Measurements from ENCODE around the gene GID8. TPM values are rescaled to one million over a fixed set of nuclear protein-coding genes. Genes with fewer than 3 reads are reported as not detected.

Gene GID8
- total and polyA plus RNA-seq, 2 donors, result 24.0 to 25.7 TPM

GRCh38 chr20:62923669-62924441 lies 14.1 kb upstream of the GID8 start:
- H3K9me3 ChIP-seq (ENCODE audit: control insufficient read depth in 2 of 2, insufficient read depth in 1 of 2, low read length in 1 of 2), result no peaks in the 10 kb centered on the region
- WGBS, result 84% methylated on average over 7 of the region's 7 CpGs
- DNase-seq (ENCODE audit: low read depth in 6 of 9, low spot score in 9 of 9), result no peak
- no peaks in the 10 kb centered on the region for H3K27me3 ChIP-seq (ENCODE audit: control insufficient read depth in 2 of 2, insufficient read depth in 1 of 2, low read length in 1 of 2)
- H3K27ac ChIP-seq (ENCODE audit: low read depth in 1 of 2, low read length in 1 of 2), result peak overlapping the region; percentile 31 to 94
- H3K36me3 ChIP-seq (ENCODE audit: control insufficient read depth in 2 of 2, insufficient read depth in 2 of 2, low read length in 1 of 2), result peaks cover 0 to 3% of the 10 kb centered on the region in 2 donors
- H3K4me3 ChIP-seq (ENCODE audit: low read length in 2 of 2), result peak overlapping the region in 1 of 2 donors; percentile 96
- H3K4me1 ChIP-seq (ENCODE audit: control insufficient read depth in 2 of 2, insufficient read depth in 2 of 2, low read length in 2 of 2), result peaks cover 55 to 80% of the 10 kb centered on the region in 2 donors

- peaks cover 0 to 3% of the 10 kb centered on the region in 2 donors for H3K36me3 ChIP-seq (ENCODE audit: control insufficient read depth in 2 of 2, insufficient read depth in 2 of 2, low read length in 1 of 2)
- DNase-seq (ENCODE audit: low read depth in 6 of 9, low spot score in 9 of 9), result peak in 1 of 9 donors; percentile 38
- peak overlapping the region; percentile 31 to 94 for H3K27ac ChIP-seq (ENCODE audit: low read depth in 1 of 2, low read length in 1 of 2)
- H3K4me1 ChIP-seq (ENCODE audit: control insufficient read depth in 2 of 2, insufficient read depth in 2 of 2, low read length in 2 of 2), result peaks cover 51 to 77% of the 10 kb centered on the region in 2 donors
- peak overlapping the region; percentile 96 to 99 for H3K4me3 ChIP-seq (ENCODE audit: low read length in 2 of 2)
- H3K27me3 ChIP-seq (ENCODE audit: control insufficient read depth in 2 of 2, insufficient read depth in 1 of 2, low read length in 1 of 2), result no peaks in the 10 kb centered on the region
- no peaks in the 10 kb centered on the region for H3K9me3 ChIP-seq (ENCODE audit: control insufficient read depth in 2 of 2, insufficient read depth in 1 of 2, low read length in 1 of 2)
- WGBS, result 76% methylated on average over 12 of the region's 12 CpGs
Measured at GRCh38 chr20:62924442-62925075, 13.4 kb upstream of the GID8 start.

- no peak for DNase-seq (ENCODE audit: low read depth in 6 of 9, low spot score in 9 of 9)
- WGBS, result 7% methylated on average over 4 of the region's 4 CpGs
Measured at GRCh38 chr20:62925076-62925419, 12.9 kb upstream of the GID8 start.

GRCh38 chr20:62925420-62926228 lies 12.3 kb upstream of the GID8 start:
- peak overlapping the region; percentile 96 to 99 for H3K4me3 ChIP-seq (ENCODE audit: low read length in 2 of 2)
- DNase-seq (ENCODE audit: low read depth in 6 of 9, low spot score in 9 of 9), result peak in 3 of 9 donors; percentile 28 to 62 (median 38)
- no peaks in the 10 kb centered on the region for H3K9me3 ChIP-seq (ENCODE audit: control insufficient read depth in 2 of 2, insufficient read depth in 1 of 2, low read length in 1 of 2)
- peaks cover 47 to 71% of the 10 kb centered on the region in 2 donors for H3K4me1 ChIP-seq (ENCODE audit: control insufficient read depth in 2 of 2, insufficient read depth in 2 of 2, low read length in 2 of 2)
- under 1% methylated on average over 63 of the region's 63 CpGs for WGBS
- H3K27ac ChIP-seq (ENCODE audit: low read depth in 1 of 2, low read length in 1 of 2), result peak overlapping the region; percentile 94 to 98
- H3K27me3 ChIP-seq (ENCODE audit: control insufficient read depth in 2 of 2, insufficient read depth in 1 of 2, low read length in 1 of 2), result no peaks in the 10 kb centered on the region
- peaks cover 0 to 3% of the 10 kb centered on the region in 2 donors for H3K36me3 ChIP-seq (ENCODE audit: control insufficient read depth in 2 of 2, insufficient read depth in 2 of 2, low read length in 1 of 2)

More at GRCh38 chr20:62925076-62925419, 12.9 kb upstream of the GID8 start:
- Histone ChIP-seq H3K9me3 (ENCODE audit: control insufficient read depth in 2 of 2, insufficient read depth in 1 of 2, low read length in 1 of 2) (no peaks in the 10 kb centered on the region), H3K36me3 (ENCODE audit: control insufficient read depth in 2 of 2, insufficient read depth in 2 of 2, low read length in 1 of 2) (peaks cover 0 to 3% of the 10 kb centered on the region in 2 donors), H3K4me3 (ENCODE audit: low read length in 2 of 2) (peak overlapping the region; percentile 96 to 99), H3K27ac (ENCODE audit: low read depth in 1 of 2, low read length in 1 of 2) (peak overlapping the region; percentile 94 to 98), H3K4me1 (ENCODE audit: control insufficient read depth in 2 of 2, insufficient read depth in 2 of 2, low read length in 2 of 2) (peaks cover 47 to 75% of the 10 kb centered on the region in 2 donors), H3K27me3 (ENCODE audit: control insufficient read depth in 2 of 2, insufficient read depth in 1 of 2, low read length in 1 of 2) (no peaks in the 10 kb centered on the region)

- Histone ChIP-seq H3K4me3 (ENCODE audit: low read length in 2 of 2) (peak within 1 kb of the TSS; percentile 96 to 99), H3K27ac (ENCODE audit: low read depth in 1 of 2, low read length in 1 of 2) (peak within 1 kb of the TSS; percentile 94 to 98), H3K36me3 (ENCODE audit: control insufficient read depth in 2 of 2, insufficient read depth in 2 of 2, low read length in 1 of 2) (peaks cover 3% of the 10 kb centered on the region in 2 donors), H3K27me3 (ENCODE audit: control insufficient read depth in 2 of 2, insufficient read depth in 1 of 2, low read length in 1 of 2) (no peaks in the 10 kb centered on the region), H3K9me3 (ENCODE audit: control insufficient read depth in 2 of 2, insufficient read depth in 1 of 2, low read length in 1 of 2) (no peaks in the 10 kb centered on the region), H3K4me1 (ENCODE audit: control insufficient read depth in 2 of 2, insufficient read depth in 2 of 2, low read length in 2 of 2) (peaks cover 42 to 65% of the 10 kb centered on the region in 2 donors)
- WGBS, result 5% methylated on average over 92 of the region's 92 CpGs
- DNase-seq (ENCODE audit: low read depth in 6 of 9, low spot score in 9 of 9), result peak in 8 of 9 donors; percentile 69 to 93 (median 83)
Measured at GRCh38 chr20:62926229-62927127, 11.5 kb upstream of the GID8 start, which contains the start of gene DIDO1. Gene DIDO1 (minus strand): TSS chr20:62926505.

GRCh38 chr20:62927128-62927705 lies 10.7 kb upstream of the GID8 start:
- DNase-seq (ENCODE audit: low read depth in 6 of 9, low spot score in 9 of 9), result no peak
- H3K36me3 ChIP-seq (ENCODE audit: control insufficient read depth in 2 of 2, insufficient read depth in 2 of 2, low read length in 1 of 2), result peaks cover 3% of the 10 kb centered on the region in 2 donors
- H3K27me3 ChIP-seq (ENCODE audit: control insufficient read depth in 2 of 2, insufficient read depth in 1 of 2, low read length in 1 of 2), result no peaks in the 10 kb centered on the region
- peaks cover 39 to 62% of the 10 kb centered on the region in 2 donors for H3K4me1 ChIP-seq (ENCODE audit: control insufficient read depth in 2 of 2, insufficient read depth in 2 of 2, low read length in 2 of 2)
- H3K9me3 ChIP-seq (ENCODE audit: control insufficient read depth in 2 of 2, insufficient read depth in 1 of 2, low read length in 1 of 2), result no peaks in the 10 kb centered on the region
- peak overlapping the region; percentile 57 to 98 for H3K27ac ChIP-seq (ENCODE audit: low read depth in 1 of 2, low read length in 1 of 2)
- H3K4me3 ChIP-seq (ENCODE audit: low read length in 2 of 2), result peak overlapping the region; percentile 96 to 99
- WGBS, result 89% methylated on average over 12 of the region's 12 CpGs

GRCh38 chr20:62928246-62928939 lies 9.6 kb upstream of the GID8 start:
- peak overlapping the region; percentile 70 to 81 for H3K27ac ChIP-seq (ENCODE audit: low read depth in 1 of 2, low read length in 1 of 2)
- peak in 1 of 9 donors; percentile 37 for DNase-seq (ENCODE audit: low read depth in 6 of 9, low spot score in 9 of 9)

More at GRCh38 chr20:62928246-62928939, 9.6 kb upstream of the GID8 start:
- Histone ChIP-seq H3K4me3 (ENCODE audit: low read length in 2 of 2) (peak overlapping the region; percentile 61 to 92), H3K4me1 (ENCODE audit: control insufficient read depth in 2 of 2, insufficient read depth in 2 of 2, low read length in 2 of 2) (peaks cover 30 to 51% of the 10 kb centered on the region in 2 donors), H3K27me3 (ENCODE audit: control insufficient read depth in 2 of 2, insufficient read depth in 1 of 2, low read length in 1 of 2) (no peaks in the 10 kb centered on the region), H3K36me3 (ENCODE audit: control insufficient read depth in 2 of 2, insufficient read depth in 2 of 2, low read length in 1 of 2) (peaks cover 3% of the 10 kb centered on the region in 2 donors), H3K9me3 (ENCODE audit: control insufficient read depth in 2 of 2, insufficient read depth in 1 of 2, low read length in 1 of 2) (no peaks in the 10 kb centered on the region)
- 39% methylated on average over 14 of the region's 14 CpGs for WGBS
